HepG2 (cell line): ENCODE results near the gene EHD1. TPM values are rescaled to one million over a fixed set of nuclear protein-coding genes. Genes with fewer than 3 reads are reported as not detected.

Experiments used
- BHLHE40 ChIP-seq: IDR thresholded peaks from 2 replicates; pipeline ENCODE4 v1.6.1; 2011; ENCODE audit warnings: low read length, improper control_type of control experiment
- CCAR2 ChIP-seq: fragments of 200-400 bp; formaldehyde crosslinking; optimal IDR thresholded peaks from 2 replicates; pipeline ENCODE3; 2018; ENCODE audit warnings: low read depth, mild to moderate bottlenecking, low read length, moderate library complexity
- CSRNP1 ChIP-seq: sonication (generic); formaldehyde crosslinking; IDR thresholded peaks from 2 replicates; pipeline ENCODE4 v1.8.1; 2023; ENCODE audit warnings: mild to moderate bottlenecking, missing genetic modification reagents
- DDIT3 ChIP-seq: sonication (generic); formaldehyde crosslinking; IDR thresholded peaks from 2 replicates; pipeline ENCODE4 v1.4.0; 2020; ENCODE audit warnings: mild to moderate bottlenecking, missing genetic modification reagents
- DR1 ChIP-seq: sonication (generic); formaldehyde crosslinking; IDR thresholded peaks from 2 replicates; pipeline ENCODE4 v1.8.0; 2021; ENCODE audit warnings: mild to moderate bottlenecking, missing genetic modification reagents, inconsistent platforms
- HMG20B ChIP-seq: conservative IDR thresholded peaks from 2 replicates; pipeline ENCODE4 v1.6.1; 2016; ENCODE audit warnings: missing genetic modification reagents, missing compliant biosample characterization
- KLF6 ChIP-seq: IDR thresholded peaks from 2 replicates; pipeline ENCODE4 v1.8.0; 2016; ENCODE audit warnings: missing biosample characterization, missing genetic modification reagents
- MED1 ChIP-seq: sonication (generic); formaldehyde crosslinking; IDR thresholded peaks from 2 replicates; pipeline ENCODE4 v1.4.0; 2020; ENCODE audit warnings: missing genetic modification reagents
- MYPOP ChIP-seq: sonication (generic); formaldehyde crosslinking; IDR thresholded peaks from 2 replicates; pipeline ENCODE4 v1.8.1; 2023; ENCODE audit warnings: mild to moderate bottlenecking, moderate library complexity, missing genetic modification reagents
- NFE2L2 ChIP-seq: fragments of 150-350 bp; IDR thresholded peaks from 2 replicates; pipeline ENCODE4 v1.6.1; 2014; ENCODE audit warnings: low read length
- NR2F2 ChIP-seq: IDR thresholded peaks from 2 replicates; pipeline ENCODE4 v1.6.1; 2012; ENCODE audit warnings: low read depth, inconsistent platforms, borderline replicate concordance
- TAF15 ChIP-seq: fragments of 200-400 bp; formaldehyde crosslinking; IDR thresholded peaks from one replicate; pipeline ENCODE4 v1.6.1; 2018; ENCODE audit warnings: mild to moderate bottlenecking, low read depth, low read length; ENCODE audit not compliant: poor library complexity, severe bottlenecking
- ZBTB7A ChIP-seq: sonication (generic); formaldehyde crosslinking; IDR thresholded peaks from 2 replicates; pipeline ENCODE4 v1.8.0; 2022; ENCODE audit warnings: mild to moderate bottlenecking, missing genetic modification reagents
- ZC3H4 ChIP-seq: sonication (generic); formaldehyde crosslinking; IDR thresholded peaks from 2 replicates; pipeline ENCODE4 v1.4.0; 2020; ENCODE audit warnings: missing genetic modification reagents, borderline replicate concordance
- ZNF101 ChIP-seq: sonication (generic); formaldehyde crosslinking; IDR thresholded peaks from 2 replicates; pipeline ENCODE4 v1.4.0; 2020; ENCODE audit warnings: mild to moderate bottlenecking, low read depth, missing genetic modification reagents, borderline replicate concordance
- ZNF225 ChIP-seq: sonication (generic); formaldehyde crosslinking; IDR thresholded peaks from 2 replicates; pipeline ENCODE4 v1.4.0; 2020; ENCODE audit warnings: mild to moderate bottlenecking, missing genetic modification reagents
- ZNF235 ChIP-seq: sonication (generic); formaldehyde crosslinking; IDR thresholded peaks from 2 replicates; pipeline ENCODE4 v1.8.1; 2023; ENCODE audit warnings: mild to moderate bottlenecking, missing genetic modification reagents, borderline replicate concordance
- ZNF263 ChIP-seq: sonication (generic); formaldehyde crosslinking; IDR thresholded peaks from 2 replicates; pipeline ENCODE4 v1.4.0; 2020; ENCODE audit warnings: missing genetic modification reagents
- ZNF280B ChIP-seq: sonication (generic); formaldehyde crosslinking; IDR thresholded peaks from 2 replicates; pipeline ENCODE4 v1.5.0; 2020; ENCODE audit warnings: missing genetic modification reagents, mild to moderate bottlenecking, borderline replicate concordance
- ZNF33B ChIP-seq: sonication (generic); formaldehyde crosslinking; IDR thresholded peaks from 2 replicates; pipeline ENCODE4 v1.5.1; 2020; ENCODE audit warnings: mild to moderate bottlenecking, missing genetic modification reagents
- ZNF598 ChIP-seq: sonication (generic); formaldehyde crosslinking; IDR thresholded peaks from 2 replicates; pipeline ENCODE4 v1.5.1; 2020; ENCODE audit warnings: mild to moderate bottlenecking, missing genetic modification reagents, borderline replicate concordance
- ZNF605 ChIP-seq: sonication (generic); formaldehyde crosslinking; IDR thresholded peaks from 2 replicates; pipeline ENCODE4 v1.8.0; 2022; ENCODE audit warnings: mild to moderate bottlenecking, missing genetic modification reagents
- ZNF770 ChIP-seq: sonication (generic); formaldehyde crosslinking; IDR thresholded peaks from 2 replicates; pipeline ENCODE4 v1.5.0; 2020; ENCODE audit warnings: mild to moderate bottlenecking, missing genetic modification reagents
- polyA plus RNA-seq, 8 experiments: library from polyadenylated mRNA; depleted of rRNA in 3 of 8; stranded (reverse) in 7 of 8; unstranded in 1 of 8; fragments of >200 nt; fragmentation: Illumina TruSeq in 4 of 8; extraction: Trizol in 4 of 8; gene quantifications; 2 replicates each; pipeline versions ENCODE4 v1.2.1 to v1.2.3, GENCODE V29; 2011 to 2016; ENCODE audit warnings: low read depth in 4 of 8, missing spikeins in 1 of 8, mixed read lengths in 1 of 8; ENCODE audit not compliant: insufficient read depth in 1 of 8
- total RNA-seq, 5 experiments: library from RNA; depleted of rRNA; stranded (reverse); fragments of >200 nt; fragmentation: Illumina TruSeq; extraction: Trizol; gene quantifications; 2 replicates each; pipeline ENCODE4 v1.2.3, GENCODE V29; 2016; ENCODE audit warnings: low read depth in 1 of 5

Gene EHD1
- total and polyA plus RNA-seq, 2 of the 13 experiments (the other 11 are each of a cell fraction or from before 2014, with no cell fraction given): 23.6 to 26.6 TPM

GRCh38 chr11:64885367-64886286 is 7.2 kb upstream of the EHD1 start (continued):
- TF ChIP-seq MYPOP (peak; percentile 74; the same call in 1 of the 2 replicates), MED1 (CRISPR knock-in tag) (peak; percentile 56; the same call in 1 of the 2 replicates), HMG20B (CRISPR knock-in tag) (no peak), TAF15 (no peak), BHLHE40 (peak; percentile 67; the same call in 1 of the 2 replicates), ZNF770 (no peak), KLF6 (CRISPR knock-in tag) (no peak), ZNF280B (CRISPR knock-in tag) (no peak), NFE2L2 (no peak), DR1 (CRISPR knock-in tag) (no peak), ZNF605 (CRISPR knock-in tag) (no peak; the same call in 1 of the 2 replicates), ZNF263 (CRISPR knock-in tag) (no peak), CCAR2 (no peak), CSRNP1 (CRISPR knock-in tag) (no peak), ZNF33B (CRISPR knock-in tag) (no peak), ZNF598 (no peak), ZC3H4 (CRISPR knock-in tag) (no peak), ZBTB7A (CRISPR knock-in tag) (no peak), DDIT3 (no peak), NR2F2 (no peak), ZNF101 (CRISPR knock-in tag) (no peak), ZNF235 (CRISPR knock-in tag) (no peak), ZNF225 (no peak)
